ENCODE data around the gene ZNF621. TPM values are rescaled to one million over a fixed set of nuclear protein-coding genes. Genes with fewer than 3 reads are reported as not detected.

ZNF621 gene
- total and polyA plus RNA-seq, 9 of the 15 experiments (the other 6 are each of a cell fraction or from before 2014, with no cell fraction given): 4.7 to 28.9 (median 20.6) TPM

DNA sequence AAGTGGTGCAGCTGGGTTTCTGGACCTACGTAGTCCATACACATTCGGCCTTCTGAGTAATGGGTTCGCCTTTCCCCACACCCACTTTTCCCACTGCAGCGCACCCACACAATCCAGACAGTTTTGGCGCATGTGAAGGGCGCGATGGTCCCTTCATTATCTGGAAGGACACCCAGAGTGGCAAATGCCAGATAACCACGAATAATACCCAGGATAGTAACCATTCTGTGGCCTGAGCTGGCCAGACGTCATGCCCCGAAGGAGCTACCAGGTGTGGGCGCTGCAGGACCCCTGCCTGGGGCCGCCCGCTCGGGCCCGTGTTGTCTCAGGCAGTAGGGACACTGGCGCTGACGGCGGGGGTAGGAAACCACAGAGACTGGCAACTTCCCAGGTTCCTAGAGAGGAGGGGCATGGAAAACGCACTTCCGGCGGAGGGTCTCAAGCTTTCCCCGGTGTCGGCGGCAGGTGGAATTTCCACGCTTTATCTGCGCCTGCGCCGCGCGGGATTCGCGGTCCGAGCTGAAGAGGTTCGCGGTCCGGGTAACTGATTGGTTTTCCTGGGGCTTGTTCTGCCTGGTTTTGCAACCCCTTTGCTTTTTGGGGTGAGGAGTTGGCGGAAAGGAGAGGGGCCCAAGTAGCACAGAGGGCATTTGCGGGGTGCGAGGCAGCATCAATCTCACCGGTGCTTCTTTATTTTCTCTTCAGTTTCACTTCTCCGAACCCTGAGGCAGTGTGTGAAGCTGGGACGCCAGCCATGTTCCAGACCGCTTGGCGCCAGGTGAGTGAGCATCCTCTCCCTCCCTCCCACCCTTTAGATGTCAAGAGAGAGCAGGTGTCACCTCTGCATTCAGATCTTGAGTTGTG lies 18.9 kb upstream of the ZNF621 start, which contains the start of gene ZNF620 (continued):
- TF ChIP-seq, protein P1, sequence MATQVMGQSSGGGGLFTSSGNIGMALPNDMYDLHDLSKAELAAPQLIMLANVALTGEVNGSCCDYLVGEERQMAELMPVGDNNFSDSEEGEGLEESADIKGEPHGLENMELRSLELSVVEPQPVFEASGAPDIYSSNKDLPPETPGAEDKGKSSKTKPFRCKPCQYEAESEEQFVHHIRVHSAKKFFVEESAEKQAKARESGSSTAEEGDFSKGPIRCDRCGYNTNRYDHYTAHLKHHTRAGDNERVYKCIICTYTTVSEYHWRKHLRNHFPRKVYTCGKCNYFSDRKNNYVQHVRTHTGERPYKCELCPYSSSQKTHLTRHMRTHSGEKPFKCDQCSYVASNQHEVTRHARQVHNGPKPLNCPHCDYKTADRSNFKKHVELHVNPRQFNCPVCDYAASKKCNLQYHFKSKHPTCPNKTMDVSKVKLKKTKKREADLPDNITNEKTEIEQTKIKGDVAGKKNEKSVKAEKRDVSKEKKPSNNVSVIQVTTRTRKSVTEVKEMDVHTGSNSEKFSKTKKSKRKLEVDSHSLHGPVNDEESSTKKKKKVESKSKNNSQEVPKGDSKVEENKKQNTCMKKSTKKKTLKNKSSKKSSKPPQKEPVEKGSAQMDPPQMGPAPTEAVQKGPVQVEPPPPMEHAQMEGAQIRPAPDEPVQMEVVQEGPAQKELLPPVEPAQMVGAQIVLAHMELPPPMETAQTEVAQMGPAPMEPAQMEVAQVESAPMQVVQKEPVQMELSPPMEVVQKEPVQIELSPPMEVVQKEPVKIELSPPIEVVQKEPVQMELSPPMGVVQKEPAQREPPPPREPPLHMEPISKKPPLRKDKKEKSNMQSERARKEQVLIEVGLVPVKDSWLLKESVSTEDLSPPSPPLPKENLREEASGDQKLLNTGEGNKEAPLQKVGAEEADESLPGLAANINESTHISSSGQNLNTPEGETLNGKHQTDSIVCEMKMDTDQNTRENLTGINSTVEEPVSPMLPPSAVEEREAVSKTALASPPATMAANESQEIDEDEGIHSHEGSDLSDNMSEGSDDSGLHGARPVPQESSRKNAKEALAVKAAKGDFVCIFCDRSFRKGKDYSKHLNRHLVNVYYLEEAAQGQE (IDR thresholded peaks at IDR 0.05; ENCODE audit: borderline replicate concordance): 0 out of 2 replicates have a peak, but pooled peaks have one; percentile 16
- TF ChIP-seq, protein P1 (CRISPR knock-in tag; IDR thresholded peaks at IDR 0.05; ENCODE audit: low read depth): no peak; the same call in 1 of the 2 replicates
- TF ChIP-seq MYC (IDR thresholded peaks at IDR 0.05; ENCODE audit: low read depth, low read length): peak; percentile 53
- TF ChIP-seq MYC (CRISPR knock-in tag; IDR thresholded peaks at IDR 0.05; ENCODE audit: borderline replicate concordance, low read depth): no peak
- TF ChIP-seq SOX6 (IDR thresholded peaks at IDR 0.05): 0 out of 2 replicates have a peak, but pooled peaks have one; percentile 28
- no peak for TF ChIP-seq SNRNP70 (optimal IDR thresholded peaks at IDR 0.05; ENCODE audit: low read depth, low read length)
- no peak for TF ChIP-seq ZNF589 (CRISPR knock-in tag; IDR thresholded peaks at IDR 0.05; ENCODE audit: low read depth)
- no peak for TF ChIP-seq ZNF232 (CRISPR knock-in tag; IDR thresholded peaks at IDR 0.05)
- peak; percentile 26; the same call in 1 of the 2 replicates for TF ChIP-seq ZEB2 (IDR thresholded peaks at IDR 0.05)
- TF ChIP-seq, protein P2, sequence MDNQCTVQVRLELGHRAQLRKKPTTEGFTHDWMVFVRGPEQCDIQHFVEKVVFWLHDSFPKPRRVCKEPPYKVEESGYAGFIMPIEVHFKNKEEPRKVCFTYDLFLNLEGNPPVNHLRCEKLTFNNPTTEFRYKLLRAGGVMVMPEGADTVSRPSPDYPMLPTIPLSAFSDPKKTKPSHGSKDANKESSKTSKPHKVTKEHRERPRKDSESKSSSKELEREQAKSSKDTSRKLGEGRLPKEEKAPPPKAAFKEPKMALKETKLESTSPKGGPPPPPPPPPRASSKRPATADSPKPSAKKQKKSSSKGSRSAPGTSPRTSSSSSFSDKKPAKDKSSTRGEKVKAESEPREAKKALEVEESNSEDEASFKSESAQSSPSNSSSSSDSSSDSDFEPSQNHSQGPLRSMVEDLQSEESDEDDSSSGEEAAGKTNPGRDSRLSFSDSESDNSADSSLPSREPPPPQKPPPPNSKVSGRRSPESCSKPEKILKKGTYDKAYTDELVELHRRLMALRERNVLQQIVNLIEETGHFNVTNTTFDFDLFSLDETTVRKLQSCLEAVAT (IDR thresholded peaks at IDR 0.05): no peak
- TF ChIP-seq, protein P3, sequence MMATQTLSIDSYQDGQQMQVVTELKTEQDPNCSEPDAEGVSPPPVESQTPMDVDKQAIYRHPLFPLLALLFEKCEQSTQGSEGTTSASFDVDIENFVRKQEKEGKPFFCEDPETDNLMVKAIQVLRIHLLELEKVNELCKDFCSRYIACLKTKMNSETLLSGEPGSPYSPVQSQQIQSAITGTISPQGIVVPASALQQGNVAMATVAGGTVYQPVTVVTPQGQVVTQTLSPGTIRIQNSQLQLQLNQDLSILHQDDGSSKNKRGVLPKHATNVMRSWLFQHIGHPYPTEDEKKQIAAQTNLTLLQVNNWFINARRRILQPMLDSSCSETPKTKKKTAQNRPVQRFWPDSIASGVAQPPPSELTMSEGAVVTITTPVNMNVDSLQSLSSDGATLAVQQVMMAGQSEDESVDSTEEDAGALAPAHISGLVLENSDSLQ (IDR thresholded peaks at IDR 0.05): peak; percentile 24; the same call in 1 of the 2 replicates
- TF ChIP-seq U2AF2 (optimal IDR thresholded peaks at IDR 0.05; ENCODE audit: low read depth, low read length): no peak
- TF ChIP-seq CBX3 (IDR thresholded peaks at IDR 0.05; ENCODE audit: borderline replicate concordance in 1 of 2, low read length in 2 of 2): peak in 1 of 2 experiments; percentile 28; a peak in 1 of 3 replicates
- TF ChIP-seq DACH1 (IDR thresholded peaks at IDR 0.05; ENCODE audit: partially characterized antibody): no peak
- TF ChIP-seq FOXK2 (conservative IDR thresholded peaks at IDR 0.05 in 1 of 2, IDR thresholded peaks at IDR 0.05 in 1 of 2; ENCODE audit: low read depth in 2 of 2): peak; percentile 49 to 70; a peak in 2 of 4 replicates
- TF ChIP-seq SMARCE1 (IDR thresholded peaks at IDR 0.05): peak; percentile 60; the same call in 1 of the 2 replicates
- no peak for TF ChIP-seq ZFP36 (IDR thresholded peaks at IDR 0.05; ENCODE audit: low read depth, low read length, partially characterized antibody)
